Right lung (tissue), 10 donors: ENCODE results near the gene FBXO38. TPM values are rescaled to one million over a fixed set of nuclear protein-coding genes. Genes with fewer than 3 reads are reported as not detected.
A peak's percentile ranks its signal among the peaks of the same experiment; 100 is the strongest.

Experiments used
- DNase-seq, 2 donors: peaks; one replicate each; pipeline ENCODE4 v3.0.0-alpha.2; 2013
- long read RNA-seq, 8 donors: transcript quantifications; one replicate each; lab custom pipeline, GENCODE V29; 2026
- polyA plus RNA-seq, 5 donors: library from polyadenylated mRNA; unstranded; fragments of 120-200 nt; gene quantifications; one replicate each; pipeline versions ENCODE4 v1.2.1 to v1.2.3, GENCODE V29; 2013; ENCODE audit warnings: inconsistent platforms in 1 of 5, low replicate concordance in 1 of 5; ENCODE audit not compliant: insufficient read length in 5 of 5, insufficient read depth in 1 of 5

Gene FBXO38
- polyA plus RNA-seq = 10 to 100 TPM; 35.3 to 61.6 (median 55.7) TPM
- long read RNA-seq, donor 1, full-length matches to known transcripts = 3 of 3 reads
- long read RNA-seq, donor 1, partial matches to known transcripts = 0 of 3 reads
- long read RNA-seq, donor 1, other reads (novel, unspliced or antisense) = 0 of 3 reads
- long read RNA-seq, donor 2, partial matches to known transcripts = 0 of 1 reads
- long read RNA-seq, donor 2, other reads (novel, unspliced or antisense) = 0 of 1 reads
- long read RNA-seq, donor 3, full-length matches to known transcripts = 2 of 2 reads
- long read RNA-seq, donor 3, partial matches to known transcripts = 0 of 2 reads
- long read RNA-seq, donor 3, other reads (novel, unspliced or antisense) = 0 of 2 reads
- long read RNA-seq, donor 4, full-length matches to known transcripts = 1 of 1 reads
- long read RNA-seq, donor 4, partial matches to known transcripts = 0 of 1 reads
- long read RNA-seq, donor 4, other reads (novel, unspliced or antisense) = 0 of 1 reads
- long read RNA-seq, donor 5, partial matches to known transcripts = 0 of 3 reads
- long read RNA-seq, donor 5, other reads (novel, unspliced or antisense) = 0 of 3 reads
- long read RNA-seq, donor 6, partial matches to known transcripts = 5 of 5 reads
- long read RNA-seq, donor 6, other reads (novel, unspliced or antisense) = 0 of 5 reads
- long read RNA-seq, donor 7, full-length matches to known transcripts = 1 of 1 reads
- long read RNA-seq, donor 7, partial matches to known transcripts = 0 of 1 reads
- long read RNA-seq, donor 7, other reads (novel, unspliced or antisense) = 0 of 1 reads
- long read RNA-seq, donor 8, full-length matches to known transcripts = 2 of 2 reads
- long read RNA-seq, donor 8, partial matches to known transcripts = 0 of 2 reads
- long read RNA-seq, donor 8, other reads (novel, unspliced or antisense) = 0 of 2 reads

GRCh38 chr5:148383564-148384379 is at the start of gene FBXO38:
Gene FBXO38 (plus strand): TSS chr5:148383958. CDS start chr5:148394777, 10,819 bp downstream.
- peak; percentile 94 to 97 for DNase-seq

- no peak for DNase-seq
Observed at GRCh38 chr5:148335259-148335658, 48.5 kb upstream of the FBXO38 start, which contains the start of gene SPINK9. Gene SPINK9 (plus strand): TSS chr5:148335559. CDS start chr5:148335614, 55 bp downstream.

GRCh38 chr5:148336704-148337435 is 46.9 kb upstream of the FBXO38 start:
- DNase-seq = no peak

- no peak for DNase-seq
Observed at GRCh38 chr5:148342371-148343045, 41.2 kb upstream of the FBXO38 start.

- no peak for DNase-seq
Observed at GRCh38 chr5:148343046-148343407, 40.7 kb upstream of the FBXO38 start.

- no peak for DNase-seq
Observed at GRCh38 chr5:148343603-148344487, 39.9 kb upstream of the FBXO38 start.

- no peak for DNase-seq
Observed at GRCh38 chr5:148347706-148348105, 36.1 kb upstream of the FBXO38 start.

- DNase-seq = no peak
Observed at GRCh38 chr5:148352696-148353095, 31.1 kb upstream of the FBXO38 start.

GRCh38 chr5:148353634-148354033 is 30.1 kb upstream of the FBXO38 start:
- no peak for DNase-seq

GRCh38 chr5:148364343-148364742 is 19.4 kb upstream of the FBXO38 start:
- DNase-seq = no peak

- no peak for DNase-seq
Observed at GRCh38 chr5:148368299-148368698, 15.5 kb upstream of the FBXO38 start.

- DNase-seq = no peak
Observed at GRCh38 chr5:148372166-148372725, 11.5 kb upstream of the FBXO38 start.

GRCh38 chr5:148372893-148373292 is 10.9 kb upstream of the FBXO38 start:
- DNase-seq = no peak

- peak in 1 of 2 donors; percentile 28 for DNase-seq
Observed at GRCh38 chr5:148374690-148375360, 8.9 kb upstream of the FBXO38 start.

- DNase-seq = no peak
Observed at GRCh38 chr5:148376198-148376597, 7.6 kb upstream of the FBXO38 start.

- no peak for DNase-seq
Observed at GRCh38 chr5:148378670-148379069, 5.1 kb upstream of the FBXO38 start.

- no peak for DNase-seq
Observed at GRCh38 chr5:148379340-148379739, 4.4 kb upstream of the FBXO38 start.

- DNase-seq = no peak
Observed at GRCh38 chr5:148381906-148382305, 1.9 kb upstream of the FBXO38 start.
